ENCODE results near the gene PALLD.
A peak's percentile ranks its signal among the peaks of the same experiment; 100 is the strongest.

PALLD gene

GRCh38 chr4:168522829-168523489, 26.1 kb downstream of the PALLD start:
- Histone ChIP-seq H3K27ac (ENCODE audit: poor library complexity, severe bottlenecking) (no peak overlapping the region), H3K4me3 (ENCODE audit: severe bottlenecking) (no peak overlapping the region), H3K4me1 (ENCODE audit: insufficient read depth, poor library complexity, severe bottlenecking) (peaks cover 17% of the 10 kb centered on the region), H3K27me3 (ENCODE audit: insufficient read depth, poor library complexity, severe bottlenecking) (no peaks in the 10 kb centered on the region), H3K36me3 (ENCODE audit: low read depth) (no peaks in the 10 kb centered on the region), H3K9me3 (ENCODE audit: severe bottlenecking) (no peaks in the 10 kb centered on the region)
- DNase-seq (ENCODE audit: low spot score) = no peak
- TF ChIP-seq CTCF (IDR thresholded peaks at IDR 0.05; ENCODE audit: poor library complexity, severe bottlenecking) = no peak
- no peak for ATAC-seq (ENCODE audit: low read depth)

GRCh38 chr4:168524006-168524405, 27.2 kb downstream of the PALLD start:
- DNase-seq (ENCODE audit: low spot score) = no peak
- peak; percentile 58 for ATAC-seq (ENCODE audit: low read depth)
- H3K4me1 ChIP-seq (ENCODE audit: insufficient read depth, poor library complexity, severe bottlenecking) = peaks cover 27% of the 10 kb centered on the region

GRCh38 chr4:168524897-168525296, 28.0 kb downstream of the PALLD start:
- H3K27me3 ChIP-seq (ENCODE audit: insufficient read depth, poor library complexity, severe bottlenecking) = no peaks in the 10 kb centered on the region
- TF ChIP-seq CTCF (IDR thresholded peaks at IDR 0.05; ENCODE audit: poor library complexity, severe bottlenecking) = no peak
- H3K4me3 ChIP-seq (ENCODE audit: severe bottlenecking) = no peak overlapping the region
- H3K27ac ChIP-seq (ENCODE audit: poor library complexity, severe bottlenecking) = no peak overlapping the region
- peaks cover 27% of the 10 kb centered on the region for H3K4me1 ChIP-seq (ENCODE audit: insufficient read depth, poor library complexity, severe bottlenecking)
- H3K9me3 ChIP-seq (ENCODE audit: severe bottlenecking) = no peaks in the 10 kb centered on the region
- no peak for DNase-seq (ENCODE audit: low spot score)
- ATAC-seq (ENCODE audit: low read depth) = no peak
- H3K36me3 ChIP-seq (ENCODE audit: low read depth) = no peaks in the 10 kb centered on the region

More at GRCh38 chr4:168524006-168524405, 27.2 kb downstream of the PALLD start:
- Histone ChIP-seq H3K27me3 (ENCODE audit: insufficient read depth, poor library complexity, severe bottlenecking) (no peaks in the 10 kb centered on the region), H3K4me3 (ENCODE audit: severe bottlenecking) (no peak overlapping the region), H3K36me3 (ENCODE audit: low read depth) (no peaks in the 10 kb centered on the region), H3K9me3 (ENCODE audit: severe bottlenecking) (no peaks in the 10 kb centered on the region), H3K27ac (ENCODE audit: poor library complexity, severe bottlenecking) (no peak overlapping the region)
- no peak for TF ChIP-seq CTCF (IDR thresholded peaks at IDR 0.05; ENCODE audit: poor library complexity, severe bottlenecking)

- peak overlapping the region; percentile 73 for H3K27ac ChIP-seq (ENCODE audit: poor library complexity, severe bottlenecking)
- TF ChIP-seq CTCF (IDR thresholded peaks at IDR 0.05; ENCODE audit: poor library complexity, severe bottlenecking) = no peak
- ATAC-seq (ENCODE audit: low read depth) (no peak), DNase-seq (ENCODE audit: low spot score) (no peak)
- no peaks in the 10 kb centered on the region for H3K27me3 ChIP-seq (ENCODE audit: insufficient read depth, poor library complexity, severe bottlenecking)
- H3K4me3 ChIP-seq (ENCODE audit: severe bottlenecking) = no peak overlapping the region
- H3K4me1 ChIP-seq (ENCODE audit: insufficient read depth, poor library complexity, severe bottlenecking) = peaks cover 27% of the 10 kb centered on the region
- H3K9me3 ChIP-seq (ENCODE audit: severe bottlenecking) = no peaks in the 10 kb centered on the region
- no peaks in the 10 kb centered on the region for H3K36me3 ChIP-seq (ENCODE audit: low read depth)
Observed at GRCh38 chr4:168527560-168527959, 30.7 kb downstream of the PALLD start.

Data from RWPE2 (cell line).